GM12874 (cell line): ENCODE measurements around the gene ARHGAP26.

ENCODE experiments used
- TF ChIP-seq, protein P1 (sequence below): IDR thresholded peaks from 2 replicates; pipeline ENCODE4 v1.5.1; 2011; ENCODE audit warnings: low read depth, mild to moderate bottlenecking, control low read depth, low read length, moderate library complexity; ENCODE audit not compliant: insufficient read depth

ARHGAP26 gene

DNA sequence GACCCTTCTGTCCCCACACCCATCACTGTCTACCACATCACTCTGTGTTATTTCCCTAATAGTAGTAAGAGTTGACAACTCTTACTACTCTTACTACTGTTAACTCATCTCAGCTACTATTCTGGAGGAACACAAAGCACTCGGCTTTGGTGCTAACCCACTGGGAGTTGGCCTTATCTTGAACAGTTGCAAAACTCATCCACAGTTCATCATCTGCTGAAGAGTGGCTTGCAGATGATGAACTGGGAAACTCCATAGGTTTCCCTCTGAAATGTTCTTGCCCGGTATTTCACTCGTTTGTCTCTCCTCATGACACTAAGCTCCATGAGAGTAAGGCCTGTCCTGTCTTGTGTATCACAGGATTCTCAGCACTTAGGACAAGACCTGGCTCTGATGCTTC, 411.9 kb downstream of the ARHGAP26 start:
- TF ChIP-seq, protein P1, sequence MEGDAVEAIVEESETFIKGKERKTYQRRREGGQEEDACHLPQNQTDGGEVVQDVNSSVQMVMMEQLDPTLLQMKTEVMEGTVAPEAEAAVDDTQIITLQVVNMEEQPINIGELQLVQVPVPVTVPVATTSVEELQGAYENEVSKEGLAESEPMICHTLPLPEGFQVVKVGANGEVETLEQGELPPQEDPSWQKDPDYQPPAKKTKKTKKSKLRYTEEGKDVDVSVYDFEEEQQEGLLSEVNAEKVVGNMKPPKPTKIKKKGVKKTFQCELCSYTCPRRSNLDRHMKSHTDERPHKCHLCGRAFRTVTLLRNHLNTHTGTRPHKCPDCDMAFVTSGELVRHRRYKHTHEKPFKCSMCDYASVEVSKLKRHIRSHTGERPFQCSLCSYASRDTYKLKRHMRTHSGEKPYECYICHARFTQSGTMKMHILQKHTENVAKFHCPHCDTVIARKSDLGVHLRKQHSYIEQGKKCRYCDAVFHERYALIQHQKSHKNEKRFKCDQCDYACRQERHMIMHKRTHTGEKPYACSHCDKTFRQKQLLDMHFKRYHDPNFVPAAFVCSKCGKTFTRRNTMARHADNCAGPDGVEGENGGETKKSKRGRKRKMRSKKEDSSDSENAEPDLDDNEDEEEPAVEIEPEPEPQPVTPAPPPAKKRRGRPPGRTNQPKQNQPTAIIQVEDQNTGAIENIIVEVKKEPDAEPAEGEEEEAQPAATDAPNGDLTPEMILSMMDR, result no peak

DNA sequence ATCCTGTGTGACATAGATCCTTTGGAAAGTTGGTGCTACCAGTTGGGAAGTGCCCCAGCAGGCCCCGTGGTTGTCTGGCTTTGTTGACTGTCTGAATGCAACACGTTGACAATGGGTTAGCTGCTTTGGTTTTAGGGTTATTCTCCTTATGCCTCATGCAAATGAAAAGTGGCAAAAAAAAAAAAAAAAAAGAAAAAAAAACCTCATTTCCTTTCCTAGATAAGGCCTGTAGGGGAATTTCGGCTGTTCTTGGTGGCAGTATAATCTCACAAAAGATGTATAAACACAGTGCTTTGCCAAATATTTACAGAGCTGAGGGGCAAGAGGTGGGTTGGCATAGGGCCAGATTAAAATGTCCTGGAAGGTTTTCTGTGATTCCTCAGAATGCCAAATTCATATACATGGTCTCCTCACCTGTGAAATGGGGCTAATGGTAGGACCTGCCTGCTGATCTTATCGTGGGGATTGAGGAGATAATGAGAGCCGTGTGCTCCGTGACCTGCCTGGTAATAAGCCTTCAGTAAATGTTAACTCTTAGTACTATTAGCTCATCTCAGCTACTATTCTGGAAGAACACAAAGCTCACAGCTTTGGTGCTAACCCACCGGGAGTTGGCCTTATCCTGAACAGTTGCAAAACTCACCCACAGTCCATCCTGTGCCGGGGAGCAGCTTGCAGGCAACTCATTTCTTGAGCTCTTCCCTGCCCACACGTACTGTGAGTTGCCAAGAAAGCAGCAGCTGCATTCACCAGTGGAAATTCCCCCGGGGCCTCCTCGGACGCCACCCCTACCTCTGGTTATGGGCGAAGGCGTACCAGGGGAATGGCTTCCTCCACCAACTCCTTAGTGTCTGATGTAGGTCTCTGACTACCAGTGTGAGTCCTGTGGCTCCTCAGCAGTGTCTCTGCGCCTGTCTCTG, 413.0 kb downstream of the ARHGAP26 start:
- TF ChIP-seq, protein P1, result no peak

DNA sequence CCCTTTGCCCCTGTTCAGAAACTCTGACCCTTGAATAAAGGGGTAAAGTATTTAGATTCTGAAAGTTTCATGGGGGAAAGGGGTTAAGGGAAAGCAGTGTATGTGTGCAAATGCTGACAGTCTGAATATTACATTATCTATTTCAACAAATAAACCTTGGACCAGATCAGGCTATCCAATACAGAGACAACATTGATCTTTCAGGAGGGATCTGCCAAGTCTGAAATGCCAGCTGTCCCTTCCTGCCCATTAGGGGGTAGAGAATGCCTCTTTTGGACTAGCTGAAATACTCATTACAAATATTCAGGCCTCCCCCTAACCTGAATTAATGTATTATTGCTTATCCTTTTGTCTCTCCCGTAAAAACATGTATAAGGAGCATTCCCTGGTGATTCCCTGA, 413.8 kb downstream of the ARHGAP26 start:
- TF ChIP-seq, protein P1, result no peak

- TF ChIP-seq, protein P1, result no peak
These were observed 416.4 kb downstream of the ARHGAP26 start for GRCh38 chr5:143186623-143187022.

- TF ChIP-seq, protein P1, result no peak
These were observed 417.3 kb downstream of the ARHGAP26 start for GRCh38 chr5:143187495-143187894.

DNA sequence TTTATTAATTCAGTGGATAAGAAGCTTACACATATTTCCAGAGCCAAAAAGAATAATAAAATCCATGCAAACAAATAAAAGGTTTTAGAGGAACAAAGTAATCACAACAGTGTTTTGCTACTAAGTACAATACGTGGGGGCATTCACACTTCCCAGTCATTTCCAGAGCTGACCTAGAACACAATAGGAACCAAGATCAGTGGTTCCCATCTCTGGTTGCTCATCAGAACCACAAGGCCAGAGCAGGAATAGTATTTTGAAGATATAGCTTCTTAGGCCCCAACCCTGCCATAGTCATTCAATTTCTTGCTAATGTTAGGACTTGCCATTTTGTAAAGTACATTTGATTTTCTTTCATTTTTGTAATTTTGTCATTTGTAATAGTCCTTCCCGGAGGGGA, 417.9 kb downstream of the ARHGAP26 start:
- TF ChIP-seq, protein P1, result no peak

GRCh38 chr5:143188692-143189091, 418.5 kb downstream of the ARHGAP26 start:
- TF ChIP-seq, protein P1, result no peak
